Natural killer cell (primary cell): Measurements from ENCODE around the gene RHOT2. TPM values are rescaled to one million over a fixed set of nuclear protein-coding genes. Genes with fewer than 3 reads are reported as not detected.

Experiments
- ATAC-seq, 3 donors: fragments of 150-1000 bp in 2 of 3; fragments of 200-7000 bp in 1 of 3; cut with Tn5 transposase; 1 replicate in 1 of 3; 2 replicates in 2 of 3; pipeline ENCODE4 v1.10.0; 2021; ENCODE audit warnings: mild to moderate bottlenecking in 2 of 3, moderate library complexity in 2 of 3
- DNase-seq, 2 donors: peaks; one replicate each; pipeline versions ENCODE4 v3.0.0 to v3.0.0-alpha.2; 2013 to 2021; ENCODE audit warnings: mixed read lengths in 1 of 2
- H3K27ac ChIP-seq: one replicate; pipeline ENCODE4 v1.5.1; 2013; ENCODE audit warnings: mild to moderate bottlenecking, low read length
- H3K27me3 ChIP-seq: one replicate; pipeline ENCODE4 v1.6.1; 2013; ENCODE audit warnings: low read length; ENCODE audit not compliant: control insufficient read depth, insufficient read depth
- H3K36me3 ChIP-seq: one replicate; pipeline ENCODE4 v1.6.1; 2013; ENCODE audit warnings: low read length; ENCODE audit not compliant: control insufficient read depth, insufficient read depth
- H3K4me1 ChIP-seq: one replicate; pipeline ENCODE4 v1.6.1; 2013; ENCODE audit warnings: low read length; ENCODE audit not compliant: control insufficient read depth, insufficient read depth
- H3K4me3 ChIP-seq: one replicate; pipeline ENCODE4 v1.5.1; 2013; ENCODE audit warnings: low read length
- H3K9me3 ChIP-seq: one replicate; pipeline ENCODE4 v1.6.1; 2013; ENCODE audit warnings: low read length; ENCODE audit not compliant: control insufficient read depth, insufficient read depth
- H3K27ac Mint-ChIP-seq, 2 donors: one replicate each; pipeline ENCODE4 v1.8.0; 2022; ENCODE audit warnings: mild to moderate bottlenecking in 2 of 2, mixed read lengths in 2 of 2, moderate library complexity in 1 of 2
- H3K27me3 Mint-ChIP-seq, 2 donors: one replicate each; pipeline ENCODE4 v1.8.0; 2022; ENCODE audit warnings: low read depth in 2 of 2, mixed read lengths in 2 of 2
- H3K36me3 Mint-ChIP-seq: one replicate; pipeline ENCODE4 v1.8.0; 2022; ENCODE audit warnings: mixed read lengths
- H3K4me1 Mint-ChIP-seq, 2 donors: one replicate each; pipeline ENCODE4 v1.8.0; 2022; ENCODE audit warnings: mixed read lengths in 2 of 2
- H3K4me3 Mint-ChIP-seq: one replicate; pipeline ENCODE4 v1.8.0; 2022; ENCODE audit warnings: mild to moderate bottlenecking, moderate library complexity, mixed read lengths
- H3K9me3 Mint-ChIP-seq, 2 donors: one replicate each; pipeline ENCODE4 v1.8.0; 2022; ENCODE audit warnings: mixed read lengths in 2 of 2
- CTCF ChIP-seq: fragments of 200-600 bp; IDR thresholded peaks from one replicate; pipeline ENCODE4 v1.8.0; 2022; ENCODE audit warnings: antibody characterized with exemption
- WGBS: methylation state at CpG from one replicate; pipeline ENCODE4 v1.1.7; 2013; ENCODE audit warnings: missing lambda C conversion rate; ENCODE audit not compliant: insufficient coverage; 5-methylcytosine and 5-hydroxymethylcytosine counted together
- intact Hi-C: fragments of 100-400 bp; cut with micrococcal nuclease; formaldehyde crosslinking; loops from one replicate; pipeline ENCODE4 v1.14.2; 2022
- total RNA-seq, 4 donors: library from RNA; stranded (reverse); fragments of 120-200 nt in 1 of 4; gene quantifications; one replicate each; pipeline versions ENCODE4 v1.2.3 to v1.2.4, GENCODE V29; 2013 to 2022

The RHOT2 gene
- total RNA-seq, 3 donors from 2014 or later (not counting 1 experiment from before 2014, with no cell fraction given): 205 to 216 (median 211) TPM

GRCh38 chr16:694187-694862, 26.4 kb downstream of the RHOT2 start:
- Mint-ChIP-seq H3K9me3 (no peaks in the 10 kb centered on the region), H3K4me1 (peaks cover 10 to 21% of the 10 kb centered on the region in 2 donors), H3K4me3 (peak overlapping the region; percentile 53), H3K27ac (no peak overlapping the region), H3K27me3 (peaks cover 0 to 14% of the 10 kb centered on the region in 2 donors), H3K36me3 (no peaks in the 10 kb centered on the region)
- Histone ChIP-seq H3K27me3 (peaks cover 32% of the 10 kb centered on the region), H3K9me3 (no peaks in the 10 kb centered on the region), H3K36me3 (no peaks in the 10 kb centered on the region), H3K27ac (no peak overlapping the region), H3K4me3 (peak overlapping the region; percentile 24), H3K4me1 (peaks cover 41% of the 10 kb centered on the region)
- 2% methylated on average over 64 of the region's 64 CpGs for WGBS
- DNase-seq (peak in 1 of 2 donors; percentile 53), ATAC-seq (no peak)
- intact Hi-C loops: no loop called here
- TF ChIP-seq CTCF: no peak

GRCh38 chr16:694863-695354, 27.0 kb downstream of the RHOT2 start:
- Mint-ChIP-seq H3K27ac (no peak overlapping the region), H3K36me3 (no peaks in the 10 kb centered on the region), H3K4me3 (no peak overlapping the region), H3K9me3 (no peaks in the 10 kb centered on the region), H3K4me1 (peaks cover 10 to 17% of the 10 kb centered on the region in 2 donors), H3K27me3 (peaks cover 0 to 14% of the 10 kb centered on the region in 2 donors)
- H3K4me3 ChIP-seq: peak overlapping the region; percentile 24
- intact Hi-C loops: no loop called here
- peaks cover 41% of the 10 kb centered on the region for H3K4me1 ChIP-seq
- no peak for TF ChIP-seq CTCF
- 1% methylated on average over 37 of the region's 37 CpGs for WGBS
- H3K27me3 ChIP-seq: peaks cover 32% of the 10 kb centered on the region
- H3K27ac ChIP-seq: no peak overlapping the region
- H3K36me3 ChIP-seq: no peaks in the 10 kb centered on the region
- H3K9me3 ChIP-seq: no peaks in the 10 kb centered on the region
- ATAC-seq (no peak), DNase-seq (no peak)

GRCh38 chr16:695355-696089, 27.6 kb downstream of the RHOT2 start:
- H3K36me3 ChIP-seq: no peaks in the 10 kb centered on the region
- H3K4me1 Mint-ChIP-seq: peaks cover 4 to 12% of the 10 kb centered on the region in 2 donors
- 2% methylated on average over 71 of the region's 71 CpGs for WGBS
- ATAC-seq (peak; percentile 41 to 62 (median 53)), DNase-seq (peak in 1 of 2 donors; percentile 81)
- no peaks in the 10 kb centered on the region for H3K9me3 Mint-ChIP-seq
- H3K4me3 ChIP-seq: peak overlapping the region; percentile 38
- intact Hi-C loops: no loop called here
- TF ChIP-seq CTCF: no peak
- H3K27me3 Mint-ChIP-seq: peaks cover 0 to 17% of the 10 kb centered on the region in 2 donors
- peaks cover 43% of the 10 kb centered on the region for H3K4me1 ChIP-seq
- no peaks in the 10 kb centered on the region for H3K36me3 Mint-ChIP-seq
- H3K9me3 ChIP-seq: peaks cover 3% of the 10 kb centered on the region
- no peak overlapping the region for H3K27ac ChIP-seq
- H3K27me3 ChIP-seq: peaks cover 36% of the 10 kb centered on the region
- peak overlapping the region; percentile 49 for H3K4me3 Mint-ChIP-seq
- no peak overlapping the region for H3K27ac Mint-ChIP-seq
